Colonic mucosa (tissue), 4 donors: ENCODE measurements around the gene SMIM34. TPM values are rescaled to one million over a fixed set of nuclear protein-coding genes. Genes with fewer than 3 reads are reported as not detected.

Source experiments
- DNase-seq: peaks from one replicate; pipeline ENCODE4 v3.0.0-alpha.2; 2020
- H3K27ac ChIP-seq: fragments of 200-600 bp; one replicate; pipeline ENCODE4 v1.8.0; 2021
- H3K27me3 ChIP-seq: fragments of 200-600 bp; one replicate; pipeline ENCODE4 v1.8.0; 2021
- H3K36me3 ChIP-seq: fragments of 200-600 bp; one replicate; pipeline ENCODE4 v1.8.0; 2021
- H3K4me1 ChIP-seq: fragments of 200-600 bp; one replicate; pipeline ENCODE4 v1.8.0; 2021; ENCODE audit warnings: mild to moderate bottlenecking
- H3K4me3 ChIP-seq: fragments of 200-600 bp; one replicate; pipeline ENCODE4 v1.8.0; 2021
- H3K9ac ChIP-seq, 2 donors: one replicate each; pipeline ENCODE4 v1.7.0; 2013; ENCODE audit warnings: control low read depth in 2 of 2, low read depth in 2 of 2, low read length in 2 of 2
- H3K9me3 ChIP-seq: fragments of 200-600 bp; one replicate; pipeline ENCODE4 v1.8.0; 2021
- CTCF ChIP-seq: fragments of 200-600 bp; IDR thresholded peaks from one replicate; pipeline ENCODE4 v1.8.0; 2022; ENCODE audit warnings: antibody characterized with exemption, mild to moderate bottlenecking
- intact Hi-C: fragments of 100-400 bp; cut with DNase I; formaldehyde crosslinking; loops from one replicate; pipeline ENCODE4 v1.14.1; 2022
- total RNA-seq, 2 donors: library from RNA; stranded (reverse); fragmentation: NEBNext Ultra II Directional in 1 of 2; extraction: Animal tissue kit (Norgen Biotek cat#: 25700) in 1 of 2; gene quantifications; one replicate each; pipeline ENCODE4 v1.2.1, GENCODE V29; 2021
- donor health status: healthy.
- donor health status: DM: no; HTN: no; CAD: no.
- donor health status: DM: no; HTN: no; CAD: no.

Gene SMIM34
- total RNA-seq, 2 donors from 2014 or later: not detected

DNA sequence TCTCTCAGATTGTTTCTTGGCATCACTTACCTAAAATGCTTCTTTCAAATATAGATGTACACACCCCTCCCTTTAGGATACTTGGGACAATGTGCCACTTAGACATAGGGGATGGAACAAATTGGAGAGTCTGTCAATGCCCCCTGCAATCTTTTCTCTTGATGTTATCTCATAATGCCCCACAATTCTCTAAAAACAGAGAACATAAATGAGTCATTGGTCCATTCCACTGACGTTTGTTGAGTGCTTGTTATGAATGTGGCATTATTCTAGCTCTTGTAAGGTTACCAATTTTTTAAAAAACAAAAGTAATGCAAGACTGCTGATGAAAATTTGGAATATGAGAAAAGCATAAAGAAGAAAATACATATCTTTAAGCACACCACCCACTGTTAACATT, 54.0 kb downstream of the SMIM34 start:
- no peak for DNase-seq
- no peak for TF ChIP-seq CTCF
- no peaks in the 10 kb centered on the region for H3K4me1 ChIP-seq
- no peaks in the 10 kb centered on the region for H3K27me3 ChIP-seq
- no peaks in the 10 kb centered on the region for H3K9me3 ChIP-seq
- no peak overlapping the region for H3K4me3 ChIP-seq
- H3K36me3 ChIP-seq: no peaks in the 10 kb centered on the region
- H3K9ac ChIP-seq: no peak overlapping the region
- intact Hi-C loops: no loop called here
- no peak overlapping the region for H3K27ac ChIP-seq

Other genes with a start within 250 kb of the SMIM34 start
- gene KCNE2, start 59.9 kb downstream of the SMIM34 start, total RNA-seq: 1 to 10 TPM in 1 of 2 donors, under 1 TPM in 1; 0.24 to 1.1 TPM
- gene SMIM11, start 48.4 kb downstream of the SMIM34 start, total RNA-seq: 1 to 10 TPM; 3.0 to 9.8 TPM
- gene KCNE1, start 88.3 kb upstream of the SMIM34 start, total RNA-seq: under 1 TPM in 1 of 2 donors, not detected in 1; 0.11 TPM
- 10 to 100 TPM; 38.0 to 68.7 TPM for gene RCAN1, start 191.2 kb upstream of the SMIM34 start, total RNA-seq
- gene CLIC6, start 245.0 kb upstream of the SMIM34 start, total RNA-seq: 10 to 100 TPM in 1 of 2 donors, 1 to 10 TPM in 1; 9.4 to 12.8 TPM